Effector CD8-positive, alpha-beta T cell (primary cell): ENCODE measurements around the gene TAGLN3.

Experiments used
- DNase-seq: peaks from one replicate; lab custom pipeline; 2025; lab: John Stamatoyannopoulos, UW
- total RNA-seq, 4 experiments: gene quantifications; one replicate each; lab custom pipeline; 2026; lab: John Stamatoyannopoulos, UW

The TAGLN3 gene
- 0 to 0.29 (median 0) reads per million in 4 experiments for total RNA-seq

GRCh38 chr3:111998636-111999483, at the start of gene TAGLN3:
Gene TAGLN3 (plus strand): TSS chr3:111998922. CDS start chr3:111999423, 501 bp downstream.
- DNase-seq = no peak

- DNase-seq = no peak
Measured at GRCh38 chr3:111949712-111950111, 49.0 kb upstream of the TAGLN3 start.

GRCh38 chr3:111951032-111951431, 47.7 kb upstream of the TAGLN3 start:
- DNase-seq = no peak

GRCh38 chr3:111952086-111952485, 46.6 kb upstream of the TAGLN3 start:
- no peak for DNase-seq

- no peak for DNase-seq
Measured at GRCh38 chr3:111952866-111953450, 45.8 kb upstream of the TAGLN3 start.

- DNase-seq = no peak
Measured at GRCh38 chr3:111954228-111954990, 44.3 kb upstream of the TAGLN3 start.

GRCh38 chr3:111955876-111956275, 42.8 kb upstream of the TAGLN3 start:
- DNase-seq = no peak

GRCh38 chr3:111956449-111956848, 42.3 kb upstream of the TAGLN3 start:
- DNase-seq = no peak

GRCh38 chr3:111956995-111957734, 41.6 kb upstream of the TAGLN3 start:
- no peak for DNase-seq

- no peak for DNase-seq
Measured at GRCh38 chr3:111961461-111962164, 37.1 kb upstream of the TAGLN3 start.

- DNase-seq = no peak
Measured at GRCh38 chr3:111963424-111963823, 35.3 kb upstream of the TAGLN3 start.

GRCh38 chr3:111965484-111965883, 33.2 kb upstream of the TAGLN3 start:
- no peak for DNase-seq

- no peak for DNase-seq
Measured at GRCh38 chr3:111967068-111967467, 31.7 kb upstream of the TAGLN3 start.

GRCh38 chr3:111967651-111968274, 31.0 kb upstream of the TAGLN3 start:
- DNase-seq = peak; percentile 67

GRCh38 chr3:111968319-111969054, 30.2 kb upstream of the TAGLN3 start:
- no peak for DNase-seq

GRCh38 chr3:111970376-111970775, 28.3 kb upstream of the TAGLN3 start:
- DNase-seq = no peak

- DNase-seq = no peak
Measured at GRCh38 chr3:111971533-111972130, 27.1 kb upstream of the TAGLN3 start.

- DNase-seq = no peak
Measured at GRCh38 chr3:111972891-111973290, 25.8 kb upstream of the TAGLN3 start.

- DNase-seq = no peak
Measured at GRCh38 chr3:111975131-111975530, 23.6 kb upstream of the TAGLN3 start.

GRCh38 chr3:111976254-111976653, 22.5 kb upstream of the TAGLN3 start:
- no peak for DNase-seq
